CD14-positive monocyte (primary cell): ENCODE data around the gene ENGASE. TPM values are rescaled to one million over a fixed set of nuclear protein-coding genes. Genes with fewer than 3 reads are reported as not detected.

Experiments
- DNase-seq, 3 donors: peaks; one replicate each; pipeline ENCODE4 v3.0.0-alpha.2; 2011 to 2022
- H2AFZ ChIP-seq: 2 replicates; pipeline ENCODE4 v1.6.0; 2012; ENCODE audit warnings: mild to moderate bottlenecking, low read depth, low read length, inconsistent platforms; ENCODE audit not compliant: insufficient read depth, poor library complexity, severe bottlenecking
- H3K27ac ChIP-seq, 2 donors: 1 replicate in 1 of 2; 2 replicates in 1 of 2; pipeline ENCODE4 v1.5.1; 2012 to 2013; ENCODE audit warnings: low read length in 2 of 2, control low read depth in 1 of 2, inconsistent platforms in 1 of 2, low read depth in 1 of 2, mild to moderate bottlenecking in 1 of 2
- H3K27me3 ChIP-seq, 2 donors: one replicate each; pipeline versions ENCODE4 v1.6.0 to v1.6.1; 2011 to 2013; ENCODE audit warnings: low read length in 2 of 2; ENCODE audit not compliant: control insufficient read depth in 2 of 2, insufficient read depth in 2 of 2
- H3K36me3 ChIP-seq, 2 donors: replicated peaks in 1 of 2; 1 replicate in 1 of 2; 2 replicates in 1 of 2; pipeline versions ENCODE4 v1.5.1 to v1.6.1; 2012 to 2013; ENCODE audit warnings: low read length in 2 of 2, control low read depth in 1 of 2, inconsistent platforms in 1 of 2, mild to moderate bottlenecking in 1 of 2; ENCODE audit not compliant: insufficient read depth in 2 of 2, control insufficient read depth in 1 of 2
- H3K4me1 ChIP-seq, 2 donors: 1 replicate in 1 of 2; 2 replicates in 1 of 2; pipeline versions ENCODE4 v1.5.1 to v1.6.1; 2012 to 2013; ENCODE audit warnings: low read length in 2 of 2, control low read depth in 1 of 2, inconsistent platforms in 1 of 2, mild to moderate bottlenecking in 1 of 2, moderate library complexity in 1 of 2; ENCODE audit not compliant: insufficient read depth in 2 of 2, control insufficient read depth in 1 of 2
- H3K4me2 ChIP-seq: replicated peaks from 2 replicates; pipeline ENCODE3; 2012; ENCODE audit warnings: low read length, moderate library complexity, mild to moderate bottlenecking; ENCODE audit not compliant: poor library complexity, severe bottlenecking; ENCODE audit errors: extremely low read depth
- H3K4me3 ChIP-seq, 3 experiments: fragments of 200-600 bp in 1 of 3; sonication (generic) in 1 of 3; replicated peaks in 1 of 3; 1 replicate in 2 of 3; 2 replicates in 1 of 3; pipeline ENCODE4 v1.5.1; 2011 to 2013; ENCODE audit warnings: low read length in 3 of 3, mild to moderate bottlenecking in 3 of 3, control low read depth in 2 of 3, low read depth in 2 of 3, inconsistent platforms in 1 of 3, moderate library complexity in 1 of 3
- H3K79me2 ChIP-seq: 2 replicates; pipeline ENCODE4 v1.6.0; 2012; ENCODE audit warnings: mild to moderate bottlenecking, control low read depth, inconsistent platforms, low read length, moderate library complexity; ENCODE audit not compliant: insufficient read depth
- H3K9ac ChIP-seq: 2 replicates; pipeline ENCODE4 v1.6.0; 2017; ENCODE audit warnings: low read length, mild to moderate bottlenecking; ENCODE audit not compliant: insufficient read depth, poor library complexity, severe bottlenecking
- H3K9me3 ChIP-seq, 2 donors: replicated peaks in 1 of 2; 1 replicate in 1 of 2; 2 replicates in 1 of 2; pipeline versions ENCODE4 v1.5.1 to v1.6.1; 2012 to 2013; ENCODE audit warnings: low read length in 2 of 2, control low read depth in 1 of 2; ENCODE audit not compliant: control insufficient read depth in 1 of 2, insufficient read depth in 1 of 2
- H4K20me1 ChIP-seq: 2 replicates; pipeline ENCODE4 v1.6.0; 2012; ENCODE audit warnings: mild to moderate bottlenecking, low read length, control low read depth, moderate library complexity; ENCODE audit not compliant: insufficient read depth
- H3K27ac Mint-ChIP-seq, 7 donors: one replicate each; pipeline ENCODE4 v1.8.0; 2020; ENCODE audit warnings: mild to moderate bottlenecking in 7 of 7, mixed read lengths in 7 of 7, moderate library complexity in 6 of 7, inconsistent platforms in 2 of 7
- H3K27me3 Mint-ChIP-seq, 3 donors: one replicate each; pipeline ENCODE4 v1.8.0; 2021 to 2022; ENCODE audit warnings: low read depth in 3 of 3, mild to moderate bottlenecking in 3 of 3, mixed read lengths in 3 of 3, moderate library complexity in 3 of 3, inconsistent platforms in 1 of 3
- H3K36me3 Mint-ChIP-seq, 2 donors: one replicate each; pipeline ENCODE4 v1.8.0; 2020; ENCODE audit warnings: mixed read lengths in 2 of 2, inconsistent platforms in 1 of 2, mild to moderate bottlenecking in 1 of 2
- H3K4me1 Mint-ChIP-seq: one replicate; pipeline ENCODE4 v1.8.0; 2020; ENCODE audit warnings: mild to moderate bottlenecking, mixed read lengths
- H3K4me3 Mint-ChIP-seq, 2 donors: one replicate each; pipeline ENCODE4 v1.8.0; 2020; ENCODE audit warnings: mild to moderate bottlenecking in 2 of 2, mixed read lengths in 2 of 2, moderate library complexity in 1 of 2
- H3K9me3 Mint-ChIP-seq, 7 donors: one replicate each; pipeline ENCODE4 v1.8.0; 2020 to 2022; ENCODE audit warnings: mixed read lengths in 7 of 7, mild to moderate bottlenecking in 6 of 7, moderate library complexity in 6 of 7, inconsistent platforms in 2 of 7
- WGBS: methylation state at CpG from one replicate; pipeline ENCODE4 v1.1.5; 2013; ENCODE audit warnings: missing lambda C conversion rate; ENCODE audit not compliant: insufficient coverage; 5-methylcytosine and 5-hydroxymethylcytosine counted together
- intact Hi-C, 2 donors: fragments of 100-400 bp; cut with micrococcal nuclease; formaldehyde crosslinking; loops; one replicate each; pipeline versions ENCODE4 v1.15.0 to v1.15.1; 2023
- polyA plus RNA-seq, 3 donors: library from polyadenylated mRNA; depleted of rRNA in 1 of 3; unstranded in 2 of 3; stranded (reverse) in 1 of 3; fragments of 300-500 nt in 2 of 3; fragments of >200 nt in 1 of 3; fragmentation: Illumina TruSeq in 2 of 3; gene quantifications; 1 replicate in 2 of 3; 2 replicates in 1 of 3; pipeline ENCODE4 v1.2.3, GENCODE V29; 2012 to 2021
- TF ChIP-seq, protein P1 (sequence below): fragments of 200-600 bp; IDR thresholded peaks from one replicate; pipeline ENCODE4 v1.8.0; 2022; ENCODE audit warnings: antibody characterized with exemption, mild to moderate bottlenecking

The ENGASE gene
- polyA plus RNA-seq, 3 donors: 2.6 to 150 (median 3.0) TPM

DNA sequence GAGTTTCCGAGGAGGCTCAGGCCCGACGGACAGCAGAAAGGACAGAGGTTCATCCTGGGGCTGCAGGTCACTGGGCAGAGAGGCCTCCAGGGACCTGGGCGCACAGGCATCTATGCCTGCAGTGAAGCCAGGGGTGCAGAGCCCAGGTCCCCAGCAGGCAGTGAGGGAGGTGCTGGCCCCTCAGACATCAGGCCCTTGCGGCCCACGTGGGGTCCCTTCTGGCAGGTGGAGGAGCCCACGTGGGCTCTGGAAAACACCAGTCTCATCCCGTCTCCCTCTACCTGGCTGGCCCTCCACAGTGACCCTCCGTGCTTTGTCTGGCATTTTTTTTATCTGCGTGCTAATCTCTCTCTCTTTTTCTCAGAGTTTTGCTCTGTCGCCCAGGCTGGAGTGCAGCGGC lies 36.5 kb downstream of the ENGASE start:
- 93% methylated on average over 11 of the region's 12 CpGs for WGBS
- Histone ChIP-seq H3K79me2 (no peaks in the 10 kb centered on the region), H2AFZ (no peak overlapping the region), H3K4me2 (no peak overlapping the region), H3K27me3 (no peaks in the 10 kb centered on the region), H3K4me3 (no peak overlapping the region), H4K20me1 (no peaks in the 10 kb centered on the region), H3K9me3 (no peaks in the 10 kb centered on the region), H3K36me3 (no peaks in the 10 kb centered on the region), H3K4me1 (no peaks in the 10 kb centered on the region), H3K27ac (no peak overlapping the region), H3K9ac (no peak overlapping the region)
- no peak for DNase-seq
- TF ChIP-seq, protein P1, sequence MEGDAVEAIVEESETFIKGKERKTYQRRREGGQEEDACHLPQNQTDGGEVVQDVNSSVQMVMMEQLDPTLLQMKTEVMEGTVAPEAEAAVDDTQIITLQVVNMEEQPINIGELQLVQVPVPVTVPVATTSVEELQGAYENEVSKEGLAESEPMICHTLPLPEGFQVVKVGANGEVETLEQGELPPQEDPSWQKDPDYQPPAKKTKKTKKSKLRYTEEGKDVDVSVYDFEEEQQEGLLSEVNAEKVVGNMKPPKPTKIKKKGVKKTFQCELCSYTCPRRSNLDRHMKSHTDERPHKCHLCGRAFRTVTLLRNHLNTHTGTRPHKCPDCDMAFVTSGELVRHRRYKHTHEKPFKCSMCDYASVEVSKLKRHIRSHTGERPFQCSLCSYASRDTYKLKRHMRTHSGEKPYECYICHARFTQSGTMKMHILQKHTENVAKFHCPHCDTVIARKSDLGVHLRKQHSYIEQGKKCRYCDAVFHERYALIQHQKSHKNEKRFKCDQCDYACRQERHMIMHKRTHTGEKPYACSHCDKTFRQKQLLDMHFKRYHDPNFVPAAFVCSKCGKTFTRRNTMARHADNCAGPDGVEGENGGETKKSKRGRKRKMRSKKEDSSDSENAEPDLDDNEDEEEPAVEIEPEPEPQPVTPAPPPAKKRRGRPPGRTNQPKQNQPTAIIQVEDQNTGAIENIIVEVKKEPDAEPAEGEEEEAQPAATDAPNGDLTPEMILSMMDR: no peak
- intact Hi-C loops: no loop called here
- Mint-ChIP-seq H3K36me3 (no peaks in the 10 kb centered on the region), H3K4me3 (no peak overlapping the region), H3K27me3 (peaks cover 2 to 7% (median 3%) of the 10 kb centered on the region in 3 donors), H3K9me3 (no peaks in the 10 kb centered on the region), H3K4me1 (no peaks in the 10 kb centered on the region), H3K27ac (no peak overlapping the region)

DNA sequence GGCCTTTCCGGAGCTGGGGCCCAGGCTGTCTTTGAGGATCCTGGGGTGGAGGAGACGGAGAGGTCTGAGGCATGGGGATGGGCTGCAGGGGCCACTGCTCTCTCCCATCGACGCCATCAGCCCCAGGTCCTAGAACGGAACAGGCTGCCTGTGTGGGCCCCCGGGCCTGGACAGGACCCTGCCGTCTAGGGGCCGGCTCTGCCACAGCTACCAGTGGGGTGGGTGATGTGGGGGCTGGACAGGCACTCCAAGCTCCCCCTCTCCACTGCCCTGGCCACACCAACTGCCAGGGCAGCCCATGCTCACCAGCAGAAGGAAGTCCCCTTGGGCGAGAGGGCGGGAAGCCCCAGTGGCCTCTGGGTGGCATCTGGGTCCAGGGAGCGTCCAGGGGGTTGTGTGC lies 37.8 kb downstream of the ENGASE start:
- no peaks in the 10 kb centered on the region for H4K20me1 ChIP-seq
- no peaks in the 10 kb centered on the region for H3K27me3 ChIP-seq
- no peak overlapping the region for H3K27ac Mint-ChIP-seq
- H3K27me3 Mint-ChIP-seq: peaks cover 3 to 4% (median 3%) of the 10 kb centered on the region in 3 donors
- TF ChIP-seq, protein P1: no peak
- H3K4me3 Mint-ChIP-seq: no peak overlapping the region
- H3K27ac ChIP-seq: no peak overlapping the region
- H3K4me3 ChIP-seq: no peak overlapping the region
- no peaks in the 10 kb centered on the region for H3K9me3 Mint-ChIP-seq
- 92% methylated on average over 5 of the region's 11 CpGs for WGBS
- no peaks in the 10 kb centered on the region for H3K36me3 Mint-ChIP-seq
- no peak for DNase-seq
- H3K4me1 ChIP-seq: no peaks in the 10 kb centered on the region
- no peak overlapping the region for H3K4me2 ChIP-seq
- H3K4me1 Mint-ChIP-seq: no peaks in the 10 kb centered on the region
- no peak overlapping the region for H2AFZ ChIP-seq
- intact Hi-C loops: no loop called here
- no peaks in the 10 kb centered on the region for H3K36me3 ChIP-seq
- no peaks in the 10 kb centered on the region for H3K9me3 ChIP-seq
- no peaks in the 10 kb centered on the region for H3K79me2 ChIP-seq
- no peak overlapping the region for H3K9ac ChIP-seq
